Activated CD8-positive, alpha-beta memory T cell treated with anti-CD3 and anti-CD28 coated beads for 48 hours (primary cell): ENCODE data around the gene GPRIN1.
A peak's percentile ranks its signal among the peaks of the same experiment; 100 is the strongest.

Experiments used
- DNase-seq, 3 experiments: peaks; one replicate each; pipeline ENCODE4 v3.0.0-alpha.2; 2020; ENCODE audit warnings: low read depth in 2 of 3, low spot score in 2 of 3

GPRIN1 gene

GRCh38 chr5:176609724-176610434 is at the start of gene GPRIN1:
TSS of gene GPRIN1 (minus strand) at chr5:176610156. CDS start at chr5:176599834, 10,322 bp downstream.
- DNase-seq: peak in 1 of 3 experiments; percentile 54

DNA sequence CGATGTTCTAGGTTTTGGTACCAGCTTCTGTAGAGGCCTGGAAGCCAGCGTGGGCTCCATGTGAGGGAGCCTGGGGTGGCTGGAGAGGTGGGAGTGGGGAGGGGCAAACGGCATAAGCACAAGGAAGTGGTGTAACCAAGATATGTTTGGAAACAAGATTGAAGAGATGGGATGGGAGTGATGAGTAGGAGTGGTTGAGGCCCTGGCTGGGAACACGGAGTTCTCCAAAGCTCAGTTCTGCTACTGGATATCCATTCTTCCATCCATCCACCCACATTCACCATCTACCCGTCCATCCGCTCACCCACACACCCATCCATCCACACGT is 49.5 kb upstream of the GPRIN1 start:
- DNase-seq: no peak

- DNase-seq: no peak
These were observed 49.0 kb upstream of the GPRIN1 start for GRCh38 chr5:176658817-176659511.

- peak in 1 of 3 experiments; percentile 46 for DNase-seq
These were observed 48.1 kb upstream of the GPRIN1 start for GRCh38 chr5:176658007-176658599.

GRCh38 chr5:176656467-176656990 is 46.6 kb upstream of the GPRIN1 start:
- DNase-seq: no peak

GRCh38 chr5:176654856-176655255 is 44.9 kb upstream of the GPRIN1 start:
- DNase-seq: no peak

- peak; percentile 52 to 60 (median 58) for DNase-seq
These were observed 43.7 kb upstream of the GPRIN1 start for GRCh38 chr5:176653401-176654385.

DNA sequence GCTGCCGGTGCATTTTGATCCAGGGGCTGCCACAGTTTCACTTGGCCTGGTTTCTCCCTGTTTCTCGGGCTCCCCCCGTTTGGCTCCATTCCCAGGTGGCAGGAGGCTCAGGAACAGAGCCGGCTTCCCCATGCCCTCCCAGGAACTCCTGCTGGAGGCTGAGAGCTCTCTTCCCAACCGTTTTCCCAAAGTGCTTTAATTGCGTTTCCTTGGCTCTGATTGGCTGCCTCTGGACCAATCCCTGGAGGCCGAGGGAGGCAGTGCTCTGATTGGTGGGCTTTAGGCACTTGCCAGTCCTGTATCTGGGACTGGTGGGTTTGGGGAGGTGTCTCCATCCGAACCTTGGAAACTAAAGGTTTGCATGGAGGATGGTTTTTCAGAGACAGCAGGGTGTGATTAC is 42.2 kb upstream of the GPRIN1 start:
- DNase-seq: no peak

- no peak for DNase-seq
These were observed 41.6 kb upstream of the GPRIN1 start for GRCh38 chr5:176651472-176651980.

- DNase-seq: no peak
These were observed 40.5 kb upstream of the GPRIN1 start for GRCh38 chr5:176650354-176650884.

- no peak for DNase-seq
These were observed 38.7 kb upstream of the GPRIN1 start for GRCh38 chr5:176648474-176649194.

DNA sequence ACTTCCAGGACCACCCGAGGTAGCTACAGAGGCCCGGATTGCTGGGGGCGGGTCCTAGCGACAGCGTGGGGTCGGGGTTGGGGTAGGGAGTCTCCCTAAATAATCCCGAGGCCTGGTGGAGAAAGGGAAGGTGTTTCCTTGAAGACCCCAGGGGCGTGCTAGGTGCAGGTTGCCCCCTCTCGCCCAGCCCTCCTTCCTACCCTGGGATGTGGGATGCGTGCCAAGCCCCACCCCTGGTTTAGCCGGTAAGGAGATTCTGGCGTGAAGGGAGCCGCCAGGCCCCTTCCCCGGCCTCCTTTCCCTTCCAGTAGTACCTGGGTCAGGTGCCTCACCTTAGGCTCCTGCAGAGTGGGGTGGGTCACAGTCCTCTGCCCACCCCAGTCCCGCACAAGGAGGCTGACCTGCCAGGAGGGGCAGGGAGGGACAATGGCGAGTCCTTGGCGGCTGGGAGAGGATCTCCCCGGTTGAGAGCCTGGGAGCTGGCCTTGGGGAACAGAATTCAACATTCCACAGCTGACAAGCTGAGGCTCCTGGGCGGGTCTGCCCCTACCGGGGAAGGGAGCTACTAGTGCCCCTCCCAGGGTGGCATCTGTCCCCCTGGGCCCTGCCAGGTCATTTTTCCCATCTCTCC is 38.0 kb upstream of the GPRIN1 start:
- DNase-seq: no peak

DNA sequence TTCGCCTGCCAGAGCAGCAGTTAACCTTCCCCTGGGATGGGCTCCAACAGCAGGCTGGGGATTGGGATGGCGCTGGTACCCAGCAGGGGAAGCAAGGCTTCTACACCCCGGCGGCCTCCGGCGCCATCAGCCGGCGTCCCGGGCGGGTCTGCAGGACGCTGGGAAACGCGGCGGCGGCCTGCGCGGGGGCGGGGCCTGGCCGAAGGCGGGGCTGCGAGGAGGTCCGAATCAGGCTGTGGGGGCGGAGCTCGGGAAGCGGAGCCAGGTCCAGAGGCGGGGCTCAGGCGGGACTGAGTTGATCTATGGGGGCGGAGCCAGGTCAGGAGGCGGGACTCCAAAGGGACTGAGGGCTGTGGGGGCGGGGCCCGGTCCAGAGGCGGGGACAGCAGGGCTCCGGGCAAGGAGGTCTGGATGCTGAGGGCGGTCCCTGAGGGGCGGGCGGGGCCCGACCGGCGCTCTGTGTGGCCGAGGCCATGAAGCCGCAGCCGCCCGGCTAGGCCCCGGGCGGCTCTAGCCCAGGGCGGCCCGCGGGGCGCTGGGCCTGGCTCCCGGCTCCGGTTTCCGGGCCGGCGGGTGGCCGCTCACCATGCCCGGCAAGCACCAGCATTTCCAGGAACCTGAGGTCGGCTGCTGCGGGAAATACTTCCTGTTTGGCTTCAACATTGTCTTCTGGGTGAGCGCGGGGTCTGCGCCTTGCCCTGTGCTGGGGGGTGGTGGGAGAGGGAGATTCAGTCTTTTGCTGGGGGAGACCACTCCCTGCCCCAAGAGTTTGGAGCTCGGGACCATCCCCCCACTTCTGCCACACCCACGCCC is 37.3 kb upstream of the GPRIN1 start, which contains the start of gene TSPAN17:
TSS of gene TSPAN17 (plus strand) at position 455 of the 813 bp plus-strand sequence. CDS start at position 587, 132 bp downstream.
- DNase-seq: peak; percentile 97 to 98 (median 97)

DNA sequence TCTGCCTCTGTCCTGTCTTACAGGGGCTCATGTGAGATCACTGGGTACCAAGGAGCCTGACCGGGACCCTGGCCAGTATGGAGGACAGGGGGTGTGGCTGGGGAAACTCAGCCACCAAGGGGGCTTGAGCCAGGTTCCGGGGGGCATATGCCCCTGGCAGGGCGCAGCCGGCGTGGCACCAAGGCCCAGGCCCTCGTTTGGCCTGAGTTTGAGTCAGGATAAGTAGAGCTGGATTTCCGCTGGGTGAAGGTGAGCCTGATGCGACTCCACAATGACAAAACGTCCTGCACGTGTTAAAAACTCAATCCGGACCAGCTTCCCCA is 36.7 kb upstream of the GPRIN1 start:
- no peak for DNase-seq

GRCh38 chr5:176646049-176646706 is 36.2 kb upstream of the GPRIN1 start:
- DNase-seq: no peak

GRCh38 chr5:176644878-176645670 is 35.1 kb upstream of the GPRIN1 start:
- no peak for DNase-seq

- DNase-seq: no peak
These were observed 34.3 kb upstream of the GPRIN1 start for GRCh38 chr5:176644294-176644693.
